GM18502 (cell line): ENCODE measurements around the gene BCAS3.
"Not testable (repeated sequence)": the region's sequence is repeated elsewhere in the genome, so short reads cannot be mapped to it uniquely, and the experiment has no call there.

Experiments used
- ATAC-seq: cut with Tn5 transposase; IDR thresholded peaks from one replicate; pipeline ENCODE4 v1.9.1; 2021; ENCODE audit warnings: mild to moderate bottlenecking; ENCODE audit not compliant: unreplicated experiment, poor library complexity

BCAS3 gene

DNA sequence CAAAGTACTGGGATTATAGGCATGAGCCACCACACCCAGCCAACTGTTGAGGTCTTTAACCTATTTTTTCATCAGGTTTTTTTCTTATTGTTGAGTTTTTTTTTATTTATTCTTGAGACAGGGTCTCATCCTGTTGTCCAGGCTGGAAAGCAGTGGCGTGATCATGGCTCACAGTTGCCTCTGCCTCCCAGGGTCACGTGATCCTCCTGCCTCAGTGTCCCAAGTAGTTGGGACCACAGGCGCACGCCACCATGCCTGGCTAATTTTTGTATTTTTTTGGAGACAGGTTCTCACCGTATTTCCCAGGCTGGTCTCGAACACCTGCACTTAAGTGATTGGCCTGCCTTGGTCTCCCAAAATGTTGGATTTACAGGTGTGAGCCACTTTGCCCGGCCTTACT is 95.9 kb downstream of the BCAS3 start:
- no peak for ATAC-seq

DNA sequence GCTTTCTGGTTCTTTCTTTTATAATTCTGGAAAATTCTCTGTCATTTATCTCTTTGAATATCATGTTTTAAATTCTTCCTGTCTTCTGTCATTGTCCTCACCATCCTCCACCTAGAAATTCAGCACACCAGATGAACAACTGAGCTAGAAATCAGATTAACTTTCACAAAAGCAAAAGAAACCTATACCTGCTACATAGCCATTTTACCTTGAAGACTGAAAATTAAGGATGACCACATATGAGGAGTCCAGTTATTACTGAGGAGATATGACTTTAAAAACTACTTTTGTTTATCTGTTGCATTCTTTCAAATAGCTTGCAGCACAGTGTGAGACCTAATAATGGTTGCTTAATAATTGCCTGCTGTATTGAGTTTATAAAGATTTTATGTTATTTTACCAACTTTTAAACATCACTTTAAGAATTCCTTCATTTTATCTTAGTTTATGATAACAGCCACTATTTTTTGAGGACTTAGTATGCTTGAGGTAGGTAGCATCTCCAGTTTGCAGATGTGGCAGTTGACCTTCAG is 104.3 kb downstream of the BCAS3 start:
- ATAC-seq, result no peak

DNA sequence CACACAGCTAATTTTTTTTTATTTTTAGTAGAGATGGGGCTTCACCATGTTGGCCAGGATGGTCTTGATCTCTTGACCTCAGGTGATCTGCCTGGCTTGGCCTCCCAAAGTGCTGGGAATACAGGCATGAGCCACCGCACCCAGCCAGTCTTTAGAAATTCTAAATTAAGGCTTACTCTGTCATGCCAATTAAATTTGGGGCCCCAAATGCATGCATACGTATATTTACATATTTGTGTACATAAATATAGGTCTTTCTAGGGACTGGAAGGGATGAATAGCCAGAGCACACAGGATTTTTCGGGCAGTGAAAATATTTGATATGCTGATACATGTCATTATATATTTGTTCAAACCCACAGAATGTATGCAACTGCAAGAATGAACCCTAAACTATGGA is 105.1 kb downstream of the BCAS3 start:
- no peak for ATAC-seq

DNA sequence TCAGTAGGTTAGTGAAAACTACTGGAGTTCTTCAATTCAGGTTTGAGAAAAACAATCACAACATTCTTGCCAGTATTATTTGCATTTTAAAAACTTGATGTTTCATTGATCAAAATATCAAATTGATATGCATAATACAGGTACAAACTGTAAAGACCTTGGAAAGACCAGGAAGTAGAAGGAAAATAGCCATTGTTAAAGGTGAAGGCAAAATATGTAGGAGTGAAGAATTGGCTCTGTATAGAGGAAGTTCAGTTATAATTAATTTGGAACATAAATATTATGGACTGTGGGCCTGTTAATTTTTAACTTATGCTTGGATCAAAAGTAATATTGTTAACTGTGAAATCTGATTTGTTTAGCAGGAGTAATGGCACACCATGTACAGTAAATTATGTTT is 112.6 kb downstream of the BCAS3 start:
- no peak for ATAC-seq

DNA sequence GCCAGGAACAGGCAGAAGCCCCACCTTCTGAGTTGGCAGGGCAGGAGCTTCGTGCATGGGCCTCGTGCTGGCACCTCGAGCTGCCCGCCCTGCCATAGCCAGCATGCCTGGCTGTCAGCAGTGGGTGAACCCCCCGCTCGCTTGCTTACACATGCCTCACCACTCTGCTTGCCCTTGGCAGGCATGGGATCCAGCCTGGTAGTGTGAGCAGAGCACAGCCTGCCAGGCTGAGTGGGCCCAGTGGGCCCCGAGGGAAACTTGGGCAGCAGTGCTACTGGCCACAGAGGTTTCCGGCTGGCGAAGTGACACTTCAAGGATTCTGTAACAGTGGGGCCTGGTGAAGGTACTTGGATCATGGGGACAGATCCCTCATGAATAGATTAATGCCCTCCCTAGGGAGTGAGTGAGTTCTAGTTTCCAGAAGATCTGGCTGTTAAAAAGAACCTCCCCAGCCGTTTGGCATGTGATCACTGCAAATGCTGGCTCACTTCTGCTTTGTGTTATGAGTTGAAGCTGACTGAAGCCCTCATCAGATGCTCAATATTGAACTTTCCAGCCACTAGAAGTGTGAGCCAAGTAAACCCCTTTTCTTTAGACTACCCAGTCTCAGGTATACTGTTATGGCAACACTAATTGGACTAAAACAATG is 114.7 kb downstream of the BCAS3 start:
- ATAC-seq, result no peak

DNA sequence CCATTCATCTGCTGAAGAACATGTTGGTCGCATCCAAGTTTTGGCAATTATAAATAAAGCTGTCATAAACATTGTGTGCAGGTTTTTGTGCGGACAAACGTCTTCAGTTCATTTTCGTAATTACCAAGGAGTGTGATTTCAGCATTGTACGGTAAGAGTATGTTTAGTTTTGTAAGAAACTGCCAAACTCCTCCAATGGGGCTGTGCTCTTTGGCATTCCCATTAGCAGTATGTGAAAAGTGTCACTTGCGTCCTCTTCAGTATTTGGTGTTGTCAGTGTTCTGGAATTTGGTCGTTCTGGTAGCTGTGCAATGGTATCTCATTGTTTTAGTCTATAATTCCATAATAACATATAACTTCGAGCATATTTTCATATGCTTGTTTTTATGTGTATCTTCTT is 120.9 kb downstream of the BCAS3 start:
- no peak for ATAC-seq

DNA sequence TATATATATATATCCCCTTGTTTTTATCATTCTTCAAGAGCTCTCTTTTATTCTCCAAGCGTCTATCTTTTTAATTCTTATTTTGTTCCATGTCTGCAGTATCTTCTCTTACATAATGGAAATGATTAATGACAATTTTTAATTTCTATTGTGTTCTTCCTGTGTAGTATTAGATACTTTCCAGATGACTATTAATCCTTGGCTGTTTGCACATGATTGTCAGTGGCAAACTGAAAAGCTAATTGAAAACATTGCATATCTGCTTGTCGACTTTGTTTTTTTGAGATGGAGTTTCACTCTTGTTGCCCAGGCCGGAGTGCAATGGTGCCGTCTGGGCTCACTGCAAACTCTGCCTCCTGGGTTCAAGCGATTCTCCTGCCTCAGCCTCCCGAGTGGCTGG is 124.7 kb downstream of the BCAS3 start:
- ATAC-seq, result no peak

DNA sequence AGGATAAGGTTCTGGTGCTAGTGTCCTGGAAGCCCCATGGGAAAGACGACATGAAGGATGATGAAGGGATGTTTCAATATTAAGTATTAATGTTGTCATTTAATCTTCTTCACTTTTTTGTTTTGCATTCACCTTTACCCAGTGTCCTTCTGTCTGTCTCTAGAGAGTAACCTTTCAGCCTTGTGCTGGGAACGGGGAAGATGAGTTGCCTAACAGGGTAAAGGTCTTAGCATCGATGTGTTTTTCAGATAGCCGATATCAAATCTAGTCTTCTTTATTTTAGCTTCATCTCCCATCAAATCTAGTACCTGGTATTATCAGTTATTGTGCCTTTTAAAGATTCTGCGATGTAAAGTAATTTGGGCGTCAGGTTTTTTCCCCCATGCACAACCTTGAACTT is 125.4 kb downstream of the BCAS3 start:
- ATAC-seq, result no peak

DNA sequence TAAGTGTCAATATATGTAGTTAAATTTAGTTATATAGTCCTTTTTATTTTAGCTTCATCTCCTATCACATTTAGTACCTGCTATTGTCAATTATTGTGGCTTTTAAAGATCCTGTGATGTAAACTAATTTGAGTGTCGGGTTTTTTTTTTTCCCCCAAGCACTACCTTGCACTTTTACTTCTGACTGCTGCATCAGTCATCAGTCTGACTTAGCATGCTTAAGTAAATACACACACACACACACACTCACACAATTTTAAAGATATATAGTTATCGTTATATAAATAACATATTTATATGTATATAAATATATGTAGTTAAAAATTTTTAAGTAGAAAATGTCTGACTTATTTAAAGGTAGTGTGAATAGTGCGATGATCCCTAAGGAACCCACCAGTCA is 127.2 kb downstream of the BCAS3 start:
- ATAC-seq, result no peak

DNA sequence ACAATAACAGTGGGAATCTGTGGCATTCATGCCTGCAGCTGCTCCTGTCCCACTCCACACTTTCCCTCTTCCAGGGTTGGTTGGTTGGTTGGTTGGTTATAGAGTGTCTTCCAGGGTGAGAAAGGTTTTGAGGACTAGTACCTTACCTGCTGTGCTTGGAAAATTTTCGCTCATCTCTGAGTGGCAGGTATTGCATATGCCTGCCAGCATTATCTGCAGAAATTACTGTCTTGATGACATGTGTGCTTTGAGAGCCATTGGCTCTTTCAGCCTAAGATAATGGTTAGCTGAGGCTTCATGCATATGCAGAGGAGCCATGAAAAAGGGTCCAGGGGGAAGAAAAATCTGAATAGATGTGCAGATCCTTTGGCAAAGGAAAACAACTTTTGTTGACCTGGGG is 131.8 kb downstream of the BCAS3 start:
- ATAC-seq, result no peak

DNA sequence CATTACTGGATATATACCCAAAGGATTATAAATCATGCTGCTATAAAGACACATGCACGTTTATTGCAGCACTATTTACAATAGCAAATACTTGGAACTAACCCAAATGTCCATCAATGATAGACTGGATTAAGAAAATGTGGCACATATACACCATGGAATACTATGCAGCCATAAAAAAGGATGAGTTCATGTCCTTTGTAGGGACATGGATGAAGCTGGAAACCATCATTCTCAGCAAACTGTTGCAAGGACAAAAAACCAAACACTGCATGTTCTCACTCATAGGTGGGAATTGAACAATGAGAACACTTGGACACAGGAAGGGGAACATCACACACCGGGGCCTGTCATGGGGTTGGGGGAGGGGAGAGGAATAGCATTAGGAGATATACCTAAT is 137.3 kb downstream of the BCAS3 start:
- ATAC-seq, result not testable (repeated sequence)

DNA sequence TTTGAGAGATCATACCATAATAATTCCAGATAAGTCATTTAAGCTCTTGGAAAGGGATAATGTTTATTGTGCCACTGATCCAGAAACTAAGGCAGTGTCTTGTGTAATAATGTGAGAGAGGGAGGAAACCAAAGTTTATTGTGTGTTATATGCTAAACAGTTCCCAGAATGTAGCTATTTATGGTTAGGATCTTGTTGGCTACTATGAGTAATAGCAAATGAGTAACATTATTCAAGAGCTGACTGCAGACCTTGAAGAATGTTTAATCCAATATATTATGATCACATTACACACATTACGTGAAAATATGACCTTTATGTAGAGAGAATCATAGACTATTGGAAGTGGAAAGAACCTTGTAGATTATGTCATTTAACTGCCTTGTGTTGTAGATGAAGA is 139.5 kb downstream of the BCAS3 start:
- no peak for ATAC-seq

DNA sequence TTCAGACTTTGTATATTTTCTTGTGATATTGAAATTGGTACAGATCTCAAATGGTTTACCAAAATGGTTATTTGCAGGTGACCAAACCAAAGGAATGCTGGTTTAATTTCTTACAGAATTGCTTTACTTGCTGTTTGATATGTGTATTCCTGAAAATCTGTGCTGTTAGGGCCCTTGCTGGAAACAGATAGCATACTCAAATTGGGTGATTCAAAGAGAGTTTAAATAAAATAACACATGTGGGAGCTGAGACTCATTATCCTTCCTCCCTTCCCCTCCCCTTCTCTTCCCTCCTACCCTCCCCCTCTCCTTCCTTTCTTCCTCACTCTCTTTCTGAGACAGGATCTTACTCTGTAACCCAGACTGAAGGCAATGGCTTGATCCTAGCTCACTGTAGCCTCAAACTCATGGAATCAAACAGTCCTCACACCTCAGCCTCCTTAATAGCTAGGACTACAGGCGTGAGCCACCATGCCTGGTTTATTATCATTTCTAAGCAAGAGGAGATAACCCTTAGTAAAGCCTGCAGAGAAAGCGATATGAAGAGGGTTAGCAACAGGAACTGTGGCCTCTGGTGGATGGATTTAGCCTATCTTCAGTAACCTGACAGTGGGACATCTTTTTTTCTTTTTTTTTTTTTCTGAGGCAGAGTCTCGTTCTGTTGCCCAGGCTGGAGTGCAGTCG is 141.9 kb downstream of the BCAS3 start:
- no peak for ATAC-seq

DNA sequence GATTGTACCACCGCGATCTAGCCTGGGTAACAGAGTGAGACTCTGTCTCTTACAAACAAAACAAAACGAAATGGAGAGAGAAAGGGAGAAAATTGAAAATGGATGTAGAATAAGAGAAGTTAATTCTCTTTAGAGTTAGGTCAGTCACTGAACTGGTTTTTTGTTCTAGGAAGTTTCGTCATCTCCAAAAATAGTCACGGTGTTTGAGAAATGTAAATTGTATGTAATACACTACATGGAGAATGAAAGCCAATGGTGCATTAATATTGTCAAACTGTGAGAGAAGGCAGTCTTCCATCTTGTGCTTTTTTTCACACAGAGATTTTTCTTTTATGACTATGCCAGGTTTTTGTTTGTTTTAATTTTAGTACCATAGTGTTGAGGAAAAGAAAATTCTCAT is 145.9 kb downstream of the BCAS3 start:
- no peak for ATAC-seq

DNA sequence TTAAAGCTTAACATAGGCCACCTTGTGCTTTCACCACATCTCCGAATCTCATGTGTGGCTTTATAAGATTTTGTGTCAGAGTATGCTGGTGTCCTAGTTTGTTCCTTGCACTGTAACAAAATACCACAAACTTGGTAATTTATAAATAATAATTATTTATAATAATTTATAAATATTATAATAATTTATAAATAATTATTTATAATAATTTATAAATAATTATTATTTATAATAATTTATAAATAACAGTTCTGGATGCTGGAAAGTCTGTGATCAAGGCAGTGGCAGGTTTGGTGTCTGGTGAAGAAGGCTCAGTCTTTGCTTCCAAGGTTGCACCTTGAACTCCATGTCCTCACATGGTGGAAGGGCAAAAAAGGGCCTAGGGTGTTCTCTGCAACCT is 147.7 kb downstream of the BCAS3 start:
- no peak for ATAC-seq

DNA sequence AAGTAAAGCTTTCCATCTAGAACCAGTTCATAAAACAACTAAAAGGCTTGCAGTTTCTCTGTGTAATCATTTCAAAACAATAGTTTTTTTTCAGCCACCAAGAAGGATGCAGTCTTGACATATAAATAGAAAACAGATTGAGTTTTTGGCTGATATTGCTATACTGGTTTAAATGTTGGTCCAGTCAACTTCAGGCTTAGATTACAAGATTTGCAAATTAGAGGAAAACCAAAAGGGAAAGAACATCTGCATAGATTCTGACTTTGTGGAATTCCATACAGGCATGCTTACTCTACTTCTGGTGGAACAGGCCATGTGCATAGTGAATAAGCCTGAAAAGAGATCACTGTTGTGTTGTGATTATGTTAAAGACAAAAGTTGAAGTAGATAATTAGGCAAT is 150.3 kb downstream of the BCAS3 start:
- ATAC-seq, result no peak

DNA sequence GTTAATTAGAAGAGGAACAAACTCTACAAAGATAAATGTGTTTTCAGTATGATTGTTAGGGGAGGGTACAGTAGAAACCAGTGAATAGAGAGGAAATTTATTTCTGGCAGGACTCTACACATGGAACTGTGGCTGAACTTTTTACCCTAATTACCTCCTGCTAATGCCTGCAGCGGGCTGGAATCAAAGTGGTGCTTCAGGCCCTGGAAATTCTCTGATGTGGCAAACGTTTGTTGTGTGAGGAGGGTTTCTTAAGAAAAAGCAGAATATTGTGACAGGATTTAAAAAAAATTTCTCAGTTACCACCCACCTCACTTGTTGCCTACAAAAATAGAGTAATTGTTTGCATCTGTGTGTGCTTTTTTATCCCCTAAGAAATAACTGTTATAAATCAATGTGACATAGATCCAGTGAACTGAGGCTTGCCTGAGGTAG is 154.5 kb downstream of the BCAS3 start:
- no peak for ATAC-seq

DNA sequence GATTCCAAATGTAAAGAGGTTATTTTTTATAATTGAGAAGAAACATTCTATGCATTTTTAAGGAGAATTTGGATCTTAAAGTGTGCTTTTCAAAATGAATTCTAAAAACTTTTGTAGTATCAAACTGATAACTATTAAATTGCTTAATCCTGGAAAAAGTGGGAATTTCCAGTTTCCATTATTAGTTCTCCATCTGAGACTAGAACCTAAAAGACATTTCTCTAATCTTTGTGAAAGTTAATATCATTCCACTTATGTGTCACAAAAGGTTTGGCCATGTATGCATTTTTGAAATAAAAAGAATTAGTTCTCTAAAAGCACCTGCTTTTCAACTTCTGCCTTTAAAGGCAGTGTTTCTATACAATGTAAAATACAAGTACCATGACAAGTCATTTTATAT is 155.0 kb downstream of the BCAS3 start:
- no peak for ATAC-seq

DNA sequence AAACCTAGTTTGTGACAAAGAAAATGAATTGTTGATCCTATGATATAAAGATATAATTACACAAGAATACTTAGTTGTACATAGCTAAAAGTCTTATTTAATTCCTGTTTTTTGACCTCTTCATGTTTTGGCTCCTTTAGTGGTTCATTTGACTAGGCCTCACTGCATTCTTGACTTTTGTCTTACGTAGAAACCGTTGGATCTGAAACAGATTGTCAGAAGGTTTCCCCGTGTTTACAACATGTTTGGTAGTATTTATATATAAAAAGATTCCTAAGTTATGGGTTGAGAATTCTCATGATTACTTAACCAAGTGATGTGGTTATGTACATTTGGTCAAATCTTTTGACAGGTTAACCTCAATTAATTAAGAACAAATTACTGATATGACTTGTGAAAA is 162.8 kb downstream of the BCAS3 start:
- ATAC-seq, result no peak

DNA sequence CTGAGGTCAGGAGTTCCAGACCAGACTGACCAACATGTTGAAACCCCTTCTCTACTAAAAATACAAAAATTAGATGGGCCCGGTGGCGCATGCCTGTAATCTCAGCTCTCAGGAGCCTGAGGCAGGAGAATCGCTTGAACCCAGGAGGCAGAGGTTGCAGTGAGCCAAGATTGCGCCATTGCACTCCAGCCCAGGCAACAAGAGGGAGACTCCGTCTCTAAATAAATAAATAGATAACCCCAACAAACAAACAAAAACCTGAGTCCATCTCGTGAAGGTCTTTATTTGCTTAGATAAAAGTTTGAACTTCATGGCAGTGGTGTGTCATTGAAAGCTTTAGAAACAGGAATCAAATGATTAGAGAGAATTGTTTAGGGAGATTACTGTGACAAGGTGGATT is 167.4 kb downstream of the BCAS3 start:
- ATAC-seq, result no peak

DNA sequence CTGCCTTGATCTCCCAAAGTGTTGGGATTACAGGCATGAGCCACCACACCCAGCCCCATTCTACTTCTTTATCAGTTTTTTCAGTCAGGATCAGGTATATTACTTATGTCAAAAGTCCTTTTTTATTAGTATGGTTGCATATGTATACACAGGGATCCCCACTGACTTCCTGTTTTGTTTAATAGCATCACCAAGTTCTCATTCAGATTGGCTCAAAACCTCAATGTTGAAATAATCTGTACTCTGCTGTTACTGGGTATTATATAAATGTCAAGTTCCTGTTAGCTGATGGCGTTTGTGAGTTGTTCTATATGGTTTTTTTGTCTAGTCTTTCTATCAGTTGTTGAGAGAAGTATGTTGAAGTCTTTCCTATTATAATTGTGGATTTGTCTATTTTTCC is 168.5 kb downstream of the BCAS3 start:
- no peak for ATAC-seq

DNA sequence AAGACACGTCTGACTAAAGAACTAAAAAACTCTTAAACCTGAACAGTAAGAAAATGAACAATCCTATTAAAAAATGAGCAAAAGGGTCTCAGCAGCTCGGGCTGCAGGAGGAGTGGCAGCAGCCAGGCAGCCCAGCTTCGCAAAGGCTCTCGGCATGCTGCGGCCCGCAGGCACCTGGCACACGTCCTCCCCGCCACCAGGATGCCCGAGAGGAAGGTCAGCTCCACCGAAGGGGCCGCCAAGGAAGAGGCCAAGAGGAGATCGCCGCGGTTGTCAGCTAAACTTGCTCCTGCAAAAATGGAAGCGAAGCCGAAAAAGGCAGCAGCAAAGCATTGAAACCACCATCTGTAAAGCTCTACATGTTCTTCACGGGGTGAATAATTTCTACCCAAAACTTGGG is 173.5 kb downstream of the BCAS3 start:
- ATAC-seq, result no peak
